T-cell (primary cell): Measurements from ENCODE around the gene PPP2R2B. TPM values are rescaled to one million over a fixed set of nuclear protein-coding genes. Genes with fewer than 3 reads are reported as not detected.

Experiments used
- ATAC-seq, 4 experiments: fragments of 200-7000 bp in 3 of 4; fragments of 150-1000 bp in 1 of 4; cut with Tn5 transposase; replicated peaks in 1 of 4; 1 replicate in 3 of 4; 2 replicates in 1 of 4; pipeline ENCODE4 v1.10.0; 2021; ENCODE audit warnings: moderate library complexity in 3 of 4, mild to moderate bottlenecking in 2 of 4, moderate number of reproducible peaks in 1 of 4
- CTCF ChIA-PET, 2 donors: fragments of 300-600 bp; sonication (Branson Sonifier 250); formaldehyde crosslinking; loops; one replicate each; lab custom pipeline; 2022; ENCODE audit warnings: antibody characterized with exemption in 2 of 2; lab: Charles Lee
- POLR2A ChIA-PET, 2 donors: fragments of 300-600 bp; sonication (Branson Sonifier 250); formaldehyde crosslinking; loops; one replicate each; lab custom pipeline; 2022; ENCODE audit warnings: antibody characterized with exemption in 2 of 2; lab: Charles Lee
- DNase-seq, 35 experiments: peaks; one replicate each; pipeline versions ENCODE4 v3.0.0 to v3.0.0-alpha.2; 2013 to 2023
- H3K27ac ChIP-seq: one replicate; pipeline ENCODE4 v1.5.1; 2013; ENCODE audit warnings: low read length
- H3K27me3 ChIP-seq, 2 experiments: replicated peaks in 1 of 2; 1 replicate in 1 of 2; 2 replicates in 1 of 2; pipeline versions ENCODE4 v1.6.1 to v1.7.0; 2013; ENCODE audit warnings: low read length in 1 of 2, mixed read lengths in 1 of 2; ENCODE audit not compliant: control insufficient read depth in 2 of 2, insufficient read depth in 2 of 2; ENCODE audit errors: extremely low read depth in 1 of 2
- H3K36me3 ChIP-seq, 2 donors: 1 replicate in 1 of 2; 2 replicates in 1 of 2; pipeline versions ENCODE4 v1.6.1 to v1.7.0; 2013; ENCODE audit warnings: low read length in 1 of 2; ENCODE audit not compliant: control insufficient read depth in 2 of 2, insufficient read depth in 1 of 2; ENCODE audit errors: extremely low read depth in 1 of 2
- H3K4me1 ChIP-seq, 2 experiments: 1 replicate in 1 of 2; 2 replicates in 1 of 2; pipeline versions ENCODE4 v1.6.1 to v1.7.0; 2013; ENCODE audit warnings: low read length in 2 of 2, mixed read lengths in 1 of 2; ENCODE audit not compliant: insufficient read depth in 2 of 2, control insufficient read depth in 1 of 2; ENCODE audit errors: extremely low read depth in 1 of 2
- H3K4me3 ChIP-seq, 2 donors: 1 replicate in 1 of 2; 2 replicates in 1 of 2; pipeline versions ENCODE4 v1.5.1 to v1.7.0; 2013; ENCODE audit warnings: mild to moderate bottlenecking in 2 of 2, low read length in 1 of 2, moderate library complexity in 1 of 2; ENCODE audit not compliant: control insufficient read depth in 1 of 2; ENCODE audit errors: extremely low read depth in 1 of 2
- H3K9me3 ChIP-seq: 2 replicates; pipeline ENCODE4 v1.7.0; 2013
- H3K27ac Mint-ChIP-seq, 2 donors: one replicate each; pipeline ENCODE4 v1.8.0; 2020 to 2021; ENCODE audit warnings: mild to moderate bottlenecking in 2 of 2, mixed read lengths in 2 of 2
- H3K27me3 Mint-ChIP-seq, 2 donors: one replicate each; pipeline ENCODE4 v1.8.0; 2021 to 2022; ENCODE audit warnings: mixed read lengths in 2 of 2
- H3K36me3 Mint-ChIP-seq: one replicate; pipeline ENCODE4 v1.8.0; 2021; ENCODE audit warnings: mixed read lengths
- H3K4me1 Mint-ChIP-seq, 3 donors: one replicate each; pipeline ENCODE4 v1.8.0; 2020 to 2022; ENCODE audit warnings: mixed read lengths in 3 of 3, mild to moderate bottlenecking in 1 of 3
- H3K4me3 Mint-ChIP-seq, 3 donors: one replicate each; pipeline ENCODE4 v1.8.0; 2020 to 2022; ENCODE audit warnings: mild to moderate bottlenecking in 3 of 3, mixed read lengths in 3 of 3, moderate library complexity in 3 of 3
- H3K9me3 Mint-ChIP-seq, 3 donors: one replicate each; pipeline ENCODE4 v1.8.0; 2020 to 2022; ENCODE audit warnings: mixed read lengths in 3 of 3
- WGBS: methylation state at CpG from one replicate; pipeline ENCODE4 v1.1.5; 2013; ENCODE audit warnings: missing lambda C conversion rate; ENCODE audit not compliant: insufficient coverage; 5-methylcytosine and 5-hydroxymethylcytosine counted together
- total RNA-seq, 35 experiments: library from RNA in 6 of 35; stranded (reverse) in 6 of 35; fragments of 120-200 nt in 1 of 35; gene quantifications; one replicate each; pipeline versions ENCODE4 v1.2.1 to v1.2.4 and lab custom pipeline; 2013 to 2026

The PPP2R2B gene
- total RNA-seq, 5 donors from 2014 or later (not counting 1 experiment from before 2014, with no cell fraction given) = 1.5 to 10.6 (median 4.8) TPM

DNA sequence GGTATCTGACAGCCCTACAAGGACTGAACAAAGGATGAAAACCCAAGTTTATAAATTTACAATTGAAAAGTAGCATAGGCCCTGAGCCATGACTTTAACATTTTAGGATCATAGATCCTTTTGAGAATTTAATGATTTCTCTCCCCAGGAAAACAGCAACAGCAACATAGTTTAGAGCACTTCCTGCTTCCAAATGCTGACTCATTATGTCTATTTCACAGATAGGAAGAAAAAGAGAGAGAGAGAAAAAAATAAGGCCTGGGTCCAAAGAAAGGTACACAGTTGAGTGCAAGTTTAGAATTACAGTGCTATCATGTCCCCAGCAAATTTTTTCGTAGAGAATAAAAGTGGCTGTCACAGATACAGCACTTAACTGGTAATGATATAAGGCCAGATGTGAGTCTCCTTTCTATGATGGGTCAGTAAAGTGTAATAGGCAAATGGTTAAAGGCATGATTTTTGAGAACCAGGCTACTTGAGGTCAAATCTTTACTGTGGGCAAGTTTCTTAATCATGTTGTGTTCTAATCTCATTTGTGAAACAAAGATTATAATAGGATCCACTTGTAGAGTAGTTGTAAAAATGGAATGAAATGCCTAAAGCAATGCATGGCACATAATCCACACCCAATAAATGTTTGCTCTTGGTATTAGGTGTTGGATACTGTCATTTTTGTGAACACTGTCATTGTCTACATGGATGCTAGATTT lies 12.3 kb upstream of the PPP2R2B start:
- Mint-ChIP-seq H3K27ac (no peak overlapping the region), H3K4me3 (no peak overlapping the region), H3K27me3 (no peaks in the 10 kb centered on the region), H3K36me3 (no peaks in the 10 kb centered on the region), H3K9me3 (no peaks in the 10 kb centered on the region), H3K4me1 (peaks cover 0 to 14% (median 6%) of the 10 kb centered on the region in 3 donors)
- 82% methylated on average over 1 of the region's 1 CpG for WGBS
- H3K4me1 ChIP-seq = peaks cover 0 to 5% of the 10 kb centered on the region in 2 experiments
- H3K27ac ChIP-seq = no peak overlapping the region
- ChIA-PET POLR2A (no interaction called here), CTCF (no interaction called here)
- H3K4me3 ChIP-seq = no peak overlapping the region
- no peaks in the 10 kb centered on the region for H3K27me3 ChIP-seq
- DNase-seq = no peak
- no peaks in the 10 kb centered on the region for H3K9me3 ChIP-seq
- ATAC-seq = no peak
- H3K36me3 ChIP-seq = no peaks in the 10 kb centered on the region

DNA sequence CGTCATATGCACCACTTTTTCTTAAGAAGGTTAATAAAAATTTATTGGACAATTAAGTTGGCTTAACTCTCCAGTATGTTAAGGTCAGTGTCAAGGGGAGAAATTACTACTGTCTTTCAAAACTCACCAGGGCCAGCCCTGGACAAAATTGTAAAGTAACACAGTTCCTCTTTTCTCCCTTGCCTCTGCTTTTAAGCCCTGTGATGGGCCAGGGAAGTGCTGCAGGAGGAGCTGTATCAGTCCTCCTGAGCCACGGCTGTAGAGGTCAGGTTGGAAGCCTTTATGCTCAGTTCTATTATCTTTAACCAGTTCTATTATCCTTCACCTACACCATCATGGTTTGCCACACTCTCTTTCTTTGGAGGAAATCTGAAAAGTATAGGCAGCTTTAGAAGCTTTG lies 11.5 kb upstream of the PPP2R2B start:
- ATAC-seq = no peak
- POLR2A ChIA-PET = no interaction called here

DNA sequence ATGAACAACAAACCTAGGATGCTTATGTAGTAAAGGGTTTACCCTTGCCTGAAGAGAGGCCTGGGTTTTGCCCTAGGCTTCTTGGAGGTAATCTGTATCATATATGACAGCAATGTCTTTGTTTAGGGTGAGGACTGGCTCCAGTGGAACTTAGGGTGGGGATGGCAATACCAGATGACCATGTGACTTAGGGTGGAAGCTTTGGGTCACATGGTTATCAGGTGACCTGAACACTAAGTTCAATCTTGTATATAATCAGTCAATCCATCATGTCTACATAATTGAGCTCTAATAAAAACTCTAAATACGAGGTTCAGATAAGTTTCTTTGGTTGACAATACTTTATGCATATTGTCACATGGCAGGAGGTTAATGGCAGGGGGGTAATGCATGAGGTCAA lies 10.6 kb upstream of the PPP2R2B start:
- Histone ChIP-seq H3K27ac (no peak overlapping the region), H3K36me3 (no peaks in the 10 kb centered on the region), H3K9me3 (no peaks in the 10 kb centered on the region), H3K27me3 (no peaks in the 10 kb centered on the region), H3K4me1 (peaks cover 0 to 5% of the 10 kb centered on the region in 2 experiments), H3K4me3 (no peak overlapping the region)
- Mint-ChIP-seq H3K27ac (no peak overlapping the region), H3K4me3 (no peak overlapping the region), H3K9me3 (no peaks in the 10 kb centered on the region), H3K36me3 (no peaks in the 10 kb centered on the region), H3K4me1 (peaks cover 0 to 6% (median 2%) of the 10 kb centered on the region in 3 donors), H3K27me3 (peaks cover 4 to 10% of the 10 kb centered on the region in 2 donors)
- ATAC-seq (no peak), DNase-seq (no peak)
- WGBS = no CpG with 5 or more reads among the region's 1 CpG
- ChIA-PET CTCF (no interaction called here), POLR2A (no interaction called here)

More for the DNA sequence above, 11.5 kb upstream of the PPP2R2B start:
- DNase-seq = no peak
- Histone ChIP-seq H3K4me1 (peaks cover 0 to 5% of the 10 kb centered on the region in 2 experiments), H3K4me3 (no peak overlapping the region), H3K27ac (no peak overlapping the region), H3K9me3 (no peaks in the 10 kb centered on the region), H3K36me3 (no peaks in the 10 kb centered on the region), H3K27me3 (no peaks in the 10 kb centered on the region)
- Mint-ChIP-seq H3K9me3 (no peaks in the 10 kb centered on the region), H3K4me3 (no peak overlapping the region), H3K27me3 (peaks cover 0 to 7% of the 10 kb centered on the region in 2 donors), H3K4me1 (peaks cover 0 to 12% (median 6%) of the 10 kb centered on the region in 3 donors), H3K27ac (no peak overlapping the region), H3K36me3 (no peaks in the 10 kb centered on the region)
- no CpG with 5 or more reads among the region's 2 CpGs for WGBS
- CTCF ChIA-PET = no interaction called here

DNA sequence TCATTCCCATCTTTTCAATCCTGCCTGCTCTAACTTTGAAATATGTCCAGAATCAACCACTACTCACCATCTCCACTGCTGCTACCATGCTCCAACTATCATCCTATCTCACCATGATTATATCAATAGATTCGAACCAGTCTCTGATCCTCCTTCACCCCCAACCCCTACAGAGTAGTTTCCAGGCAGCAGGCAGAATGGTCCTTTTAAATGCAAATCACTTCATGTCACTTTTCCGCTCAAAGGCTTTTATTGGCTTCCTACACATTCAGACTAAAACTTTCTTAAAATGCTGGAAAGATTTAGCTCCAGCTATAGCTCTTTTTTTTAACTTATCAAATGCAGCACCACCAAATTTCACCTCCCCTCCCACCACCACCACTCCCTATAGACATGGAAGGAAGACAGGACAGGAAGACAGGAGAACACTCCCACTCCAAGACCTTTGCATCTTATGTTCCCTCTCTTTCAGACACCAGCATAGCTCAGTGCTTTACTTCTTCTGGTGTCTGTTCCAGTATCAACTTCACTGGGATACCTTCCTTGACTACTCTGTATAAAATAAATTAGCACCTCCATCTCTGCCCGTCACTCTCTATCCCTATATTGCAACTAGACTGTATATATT lies 9.9 kb upstream of the PPP2R2B start:
- 74% methylated on average over 2 of the region's 3 CpGs for WGBS
- Mint-ChIP-seq H3K9me3 (no peaks in the 10 kb centered on the region), H3K4me1 (peaks cover 0 to 6% (median 2%) of the 10 kb centered on the region in 3 donors), H3K4me3 (no peak overlapping the region), H3K27ac (no peak overlapping the region), H3K36me3 (no peaks in the 10 kb centered on the region), H3K27me3 (peaks cover 6 to 15% of the 10 kb centered on the region in 2 donors)
- H3K4me1 ChIP-seq = peaks cover 0 to 3% of the 10 kb centered on the region in 2 experiments
- H3K27ac ChIP-seq = no peak overlapping the region
- H3K27me3 ChIP-seq = no peaks in the 10 kb centered on the region
- no peak for ATAC-seq
- ChIA-PET POLR2A (no interaction called here), CTCF (no interaction called here)
- H3K36me3 ChIP-seq = no peaks in the 10 kb centered on the region
- DNase-seq = no peak
- H3K4me3 ChIP-seq = no peak overlapping the region
- no peaks in the 10 kb centered on the region for H3K9me3 ChIP-seq

DNA sequence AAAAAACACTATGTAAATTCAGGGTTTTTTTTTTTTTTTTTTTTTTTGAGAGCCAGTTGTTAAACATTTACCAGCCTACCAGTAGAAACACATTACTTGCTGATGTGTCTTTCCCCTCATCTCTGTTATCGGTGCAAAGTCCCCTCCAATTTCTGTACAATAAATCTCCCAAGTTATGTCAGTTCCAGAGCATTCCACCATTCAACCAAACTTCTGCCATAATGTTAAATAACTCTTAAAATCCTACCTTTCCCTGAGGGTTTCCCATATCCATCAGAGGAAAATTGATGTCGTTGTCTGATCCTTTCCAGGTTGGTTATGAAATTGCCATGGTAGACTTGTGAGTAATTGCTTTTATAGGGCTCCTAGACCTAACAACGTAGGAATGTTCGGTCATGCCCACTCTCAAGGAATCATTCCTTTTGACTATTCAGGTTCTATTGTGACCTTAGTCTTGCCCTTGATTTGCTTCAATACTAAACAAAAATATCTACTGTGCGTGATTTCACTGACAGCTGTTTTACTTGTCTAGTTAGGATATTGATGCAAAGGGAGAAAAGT lies 5.6 kb upstream of the PPP2R2B start:
- Mint-ChIP-seq H3K4me1 (peaks cover under 1 to 3% (median 1%) of the 10 kb centered on the region in 3 donors), H3K27ac (no peak overlapping the region), H3K9me3 (no peaks in the 10 kb centered on the region), H3K27me3 (peaks cover 6 to 29% of the 10 kb centered on the region in 2 donors), H3K36me3 (no peaks in the 10 kb centered on the region), H3K4me3 (no peak overlapping the region)
- H3K9me3 ChIP-seq = no peaks in the 10 kb centered on the region
- no peak overlapping the region for H3K27ac ChIP-seq
- H3K4me3 ChIP-seq = no peak overlapping the region
- peaks cover 0 to 5% of the 10 kb centered on the region in 2 experiments for H3K27me3 ChIP-seq
- no peak for DNase-seq
- WGBS = 100% methylated on average over 1 of the region's 5 CpGs
- H3K36me3 ChIP-seq = no peaks in the 10 kb centered on the region
- no peak for ATAC-seq
- peaks cover 0 to 3% of the 10 kb centered on the region in 2 experiments for H3K4me1 ChIP-seq
- ChIA-PET CTCF (interaction anchor here in 1 of 2 donors (0.7 kb wide), 1 partner anchor 9 kb away, joined by 4 read pairs; no protein-coding TSS in a partner anchor), POLR2A (no interaction called here)

DNA sequence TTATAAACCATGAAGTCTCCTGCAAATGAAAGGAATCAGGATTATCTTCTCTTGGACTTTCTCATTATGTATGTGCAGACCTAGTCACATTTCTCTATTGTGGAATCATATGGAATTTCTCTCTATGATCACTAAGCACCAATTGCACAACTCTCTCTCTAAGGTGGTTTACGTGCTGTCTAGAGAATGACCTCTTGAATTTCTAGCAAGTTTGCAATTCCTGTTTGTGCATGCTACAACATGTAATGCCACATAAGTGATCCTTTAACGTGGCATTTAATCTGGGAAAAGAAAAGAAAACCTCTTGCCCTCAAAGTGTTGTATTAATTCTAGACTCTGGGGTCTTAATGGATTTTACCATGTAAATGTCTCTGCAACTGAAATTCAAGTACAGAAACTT lies 5.0 kb upstream of the PPP2R2B start:
- ChIA-PET CTCF (interaction anchor here in 1 of 2 donors (0.7 kb wide), 1 partner anchor 8 kb away, joined by 4 read pairs; no protein-coding TSS in a partner anchor), POLR2A (no interaction called here)
- Mint-ChIP-seq H3K9me3 (no peaks in the 10 kb centered on the region), H3K4me3 (no peak overlapping the region), H3K4me1 (peaks cover 5 to 7% (median 7%) of the 10 kb centered on the region in 3 donors), H3K27ac (no peak overlapping the region), H3K36me3 (no peaks in the 10 kb centered on the region), H3K27me3 (peaks cover 9 to 33% of the 10 kb centered on the region in 2 donors)
- Histone ChIP-seq H3K9me3 (no peaks in the 10 kb centered on the region), H3K4me1 (peaks cover 0 to 9% of the 10 kb centered on the region in 2 experiments), H3K27me3 (peaks cover 4 to 10% of the 10 kb centered on the region in 2 experiments), H3K4me3 (no peak overlapping the region), H3K27ac (no peak overlapping the region), H3K36me3 (no peaks in the 10 kb centered on the region)
- WGBS = no CpG with 5 or more reads among the region's 2 CpGs
- ATAC-seq (no peak), DNase-seq (no peak)
